GM18873 (cell line): ENCODE data around the gene TMPRSS15.

Experiments
- ATAC-seq: cut with Tn5 transposase; IDR thresholded peaks from one replicate; pipeline ENCODE4 v1.9.1; 2021; ENCODE audit warnings: mild to moderate bottlenecking, moderate library complexity, moderate number of reproducible peaks; ENCODE audit not compliant: unreplicated experiment, low FRiP score

TMPRSS15 gene

GRCh38 chr21:18354947-18355346 lies 48.6 kb downstream of the TMPRSS15 start:
- ATAC-seq: no peak

- no peak for ATAC-seq
These were observed 53.4 kb downstream of the TMPRSS15 start for GRCh38 chr21:18350216-18350615.

GRCh38 chr21:18349468-18349867 lies 54.1 kb downstream of the TMPRSS15 start:
- ATAC-seq: no peak

- ATAC-seq: no peak
These were observed 63.1 kb downstream of the TMPRSS15 start for GRCh38 chr21:18340387-18340942.

GRCh38 chr21:18335651-18336236 lies 67.8 kb downstream of the TMPRSS15 start:
- no peak for ATAC-seq

- ATAC-seq: no peak
These were observed 69.5 kb downstream of the TMPRSS15 start for GRCh38 chr21:18334066-18334465.

- ATAC-seq: no peak
These were observed 85.4 kb downstream of the TMPRSS15 start for GRCh38 chr21:18318156-18318555.

GRCh38 chr21:18298228-18298627 lies 105.4 kb downstream of the TMPRSS15 start:
- ATAC-seq: no peak

GRCh38 chr21:18294100-18294499 lies 109.5 kb downstream of the TMPRSS15 start:
- ATAC-seq: no peak

- no peak for ATAC-seq
These were observed 113.7 kb downstream of the TMPRSS15 start for GRCh38 chr21:18289876-18290275.

GRCh38 chr21:18285379-18285778 lies 118.2 kb downstream of the TMPRSS15 start:
- no peak for ATAC-seq

GRCh38 chr21:18275781-18276180 lies 127.8 kb downstream of the TMPRSS15 start:
- no peak for ATAC-seq

- ATAC-seq: no peak
These were observed 129.2 kb downstream of the TMPRSS15 start for GRCh38 chr21:18274370-18274769.

- ATAC-seq: no peak
These were observed 130.2 kb downstream of the TMPRSS15 start for GRCh38 chr21:18273400-18273799.

- no peak for ATAC-seq
These were observed 133.7 kb downstream of the TMPRSS15 start for GRCh38 chr21:18269856-18270255.

- ATAC-seq: no peak
These were observed 134.7 kb downstream of the TMPRSS15 start for GRCh38 chr21:18268906-18269305.

- ATAC-seq: no peak
These were observed 136.1 kb downstream of the TMPRSS15 start for GRCh38 chr21:18267496-18267895.

GRCh38 chr21:18265944-18266343 lies 137.6 kb downstream of the TMPRSS15 start:
- no peak for ATAC-seq

- ATAC-seq: no peak
These were observed 149.8 kb downstream of the TMPRSS15 start for GRCh38 chr21:18253799-18254198.

GRCh38 chr21:18253221-18253620 lies 150.4 kb downstream of the TMPRSS15 start:
- no peak for ATAC-seq

GRCh38 chr21:18252680-18253079 lies 150.9 kb downstream of the TMPRSS15 start:
- ATAC-seq: no peak

GRCh38 chr21:18252256-18252655 lies 151.3 kb downstream of the TMPRSS15 start:
- no peak for ATAC-seq

- ATAC-seq: no peak
These were observed 152.5 kb downstream of the TMPRSS15 start for GRCh38 chr21:18251065-18251464.
